GM19395 (cell line): ENCODE data around the gene MICALL2.
A peak's percentile ranks its signal among the peaks of the same experiment; 100 is the strongest.

ENCODE experiments used
- ATAC-seq: cut with Tn5 transposase; IDR thresholded peaks from one replicate; pipeline ENCODE4 v1.9.1; 2021; ENCODE audit warnings: mild to moderate bottlenecking, moderate library complexity; ENCODE audit not compliant: unreplicated experiment

The MICALL2 gene

DNA sequence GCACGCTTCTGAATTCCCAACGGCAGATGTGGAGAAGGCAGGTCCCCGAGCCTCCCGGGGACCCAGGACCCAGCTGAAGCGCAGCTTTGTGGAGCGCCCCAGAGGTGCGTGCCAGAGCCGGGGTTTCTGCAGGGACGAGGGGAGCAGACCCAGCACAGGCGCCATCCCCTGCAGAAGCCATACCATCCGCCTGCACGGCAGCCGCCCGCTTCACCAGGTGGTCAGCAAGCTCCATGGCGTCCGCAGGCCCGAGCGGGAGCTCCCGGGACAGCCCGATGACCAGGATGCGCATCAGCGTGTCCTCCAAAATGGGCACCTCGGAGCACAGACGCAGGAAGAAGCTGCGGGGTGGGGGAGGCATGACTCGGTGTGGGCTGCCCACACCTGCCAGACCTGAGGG, 34.3 kb upstream of the MICALL2 start:
- no peak for ATAC-seq

DNA sequence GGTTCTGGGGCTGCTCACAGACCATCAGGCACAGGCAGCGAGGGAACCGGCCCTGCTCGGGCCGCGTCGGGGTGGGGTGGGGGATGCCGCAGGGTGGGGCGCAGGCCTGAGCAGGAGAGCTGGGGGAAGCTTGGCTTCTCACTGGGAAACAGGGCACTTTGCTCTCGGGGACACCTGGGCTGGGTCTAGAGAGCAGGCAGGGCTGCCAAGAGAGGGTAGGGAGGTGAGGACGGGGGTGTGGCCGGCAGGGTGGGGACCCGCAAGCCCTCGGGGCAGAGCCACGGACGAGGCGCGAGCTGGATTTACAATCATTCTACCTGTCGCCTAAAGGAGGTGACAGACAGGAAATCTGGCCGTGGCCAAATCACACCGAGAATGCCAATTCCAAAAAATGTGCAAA, 33.9 kb upstream of the MICALL2 start:
- ATAC-seq, result no peak

DNA sequence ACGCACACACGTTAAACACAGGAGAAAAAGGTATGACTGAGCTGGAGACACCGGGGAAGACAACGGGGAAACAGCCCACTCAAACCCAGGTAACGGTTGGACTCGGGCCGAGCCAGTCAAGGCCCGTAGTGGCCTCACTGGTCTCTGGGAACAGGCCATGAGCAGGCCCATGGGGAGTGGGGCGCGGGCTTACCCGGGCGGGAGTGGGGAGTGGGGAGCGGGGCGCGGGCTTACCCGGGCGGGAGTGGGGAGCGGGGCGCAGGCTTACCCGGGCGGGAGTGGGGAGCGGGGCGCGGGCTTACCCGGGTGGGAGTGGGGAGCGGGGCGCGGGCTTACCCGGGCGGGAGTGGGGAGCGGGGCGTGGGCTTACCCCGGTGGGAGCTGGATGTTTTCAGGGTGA, 33.4 kb upstream of the MICALL2 start:
- ATAC-seq, result no peak

DNA sequence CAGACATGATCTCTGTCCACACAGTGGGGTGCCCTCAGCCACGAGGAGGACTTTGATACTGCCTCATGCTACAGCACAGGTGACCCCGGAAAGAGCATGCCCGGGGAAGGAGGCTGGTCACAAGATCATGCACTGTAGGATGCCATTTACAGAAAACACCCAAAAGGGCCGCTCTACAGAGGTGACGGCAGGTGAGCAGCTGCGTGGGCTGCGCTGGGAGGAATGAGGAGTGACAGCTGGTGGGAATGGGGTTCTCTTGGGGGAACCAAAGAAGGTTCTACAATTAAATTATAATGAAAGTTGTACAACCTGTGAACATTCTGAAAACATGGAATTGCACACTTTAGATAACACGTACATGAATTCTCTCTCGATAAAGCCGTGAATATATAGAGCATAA, 33.0 kb upstream of the MICALL2 start:
- no peak for ATAC-seq

DNA sequence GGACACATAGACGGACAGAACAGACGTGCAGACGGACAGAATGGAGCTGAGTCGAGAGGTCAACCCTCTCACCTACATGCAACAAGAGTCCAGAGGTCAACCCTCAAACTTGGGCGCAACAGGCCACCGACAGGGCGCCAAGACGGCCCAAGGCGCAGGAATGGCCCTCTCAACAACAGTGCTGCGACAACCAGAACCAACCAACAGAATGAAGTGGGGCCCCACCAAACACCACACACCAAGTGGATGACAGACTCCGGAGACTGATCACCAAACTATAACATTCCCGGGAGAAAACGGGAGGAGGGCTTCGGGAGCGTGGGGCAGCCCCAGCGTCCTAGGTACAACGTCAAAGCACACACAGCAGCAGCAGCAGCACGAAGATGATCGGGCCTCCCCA, 31.6 kb upstream of the MICALL2 start:
- ATAC-seq, result no peak

DNA sequence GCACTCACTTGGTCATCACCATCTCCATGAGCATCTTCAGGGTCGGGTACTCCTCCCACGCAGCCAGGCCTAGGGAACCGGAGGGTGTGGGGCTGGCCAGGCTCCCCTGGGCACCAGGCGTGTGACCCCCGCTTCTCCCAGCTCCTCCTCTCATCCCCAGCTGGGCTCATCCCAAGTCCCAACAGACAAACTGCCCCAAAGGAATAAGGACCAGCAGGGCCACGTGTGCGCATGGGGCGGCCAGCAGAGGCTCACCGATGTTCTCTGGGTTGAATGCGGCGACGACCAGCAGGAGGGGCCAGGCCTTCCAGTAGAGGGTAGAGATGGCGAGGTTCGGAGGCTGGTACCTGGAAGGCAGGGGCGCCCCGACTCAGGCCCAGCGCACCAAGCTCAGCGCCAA, 30.1 kb upstream of the MICALL2 start:
- no peak for ATAC-seq

DNA sequence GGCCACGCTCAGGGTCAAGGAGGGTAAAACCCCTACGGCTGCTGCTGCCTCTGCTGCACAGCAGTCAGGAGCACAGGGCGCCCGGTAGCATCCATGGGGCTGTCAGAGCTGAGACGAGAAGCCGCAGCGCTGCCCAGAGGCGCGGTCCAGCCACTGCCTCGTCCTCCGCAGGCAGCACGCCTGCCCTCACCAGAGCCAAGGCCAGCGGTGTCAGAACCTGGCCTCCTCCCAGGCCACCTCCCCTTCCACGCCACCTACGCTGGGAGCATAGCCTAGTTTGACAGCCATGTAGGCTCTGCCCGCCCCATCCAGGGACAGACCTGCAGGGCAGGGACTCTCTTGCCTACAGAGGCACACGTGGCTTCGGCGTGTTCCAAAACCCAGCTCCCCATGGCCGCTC, 28.7 kb upstream of the MICALL2 start:
- ATAC-seq, result no peak

DNA sequence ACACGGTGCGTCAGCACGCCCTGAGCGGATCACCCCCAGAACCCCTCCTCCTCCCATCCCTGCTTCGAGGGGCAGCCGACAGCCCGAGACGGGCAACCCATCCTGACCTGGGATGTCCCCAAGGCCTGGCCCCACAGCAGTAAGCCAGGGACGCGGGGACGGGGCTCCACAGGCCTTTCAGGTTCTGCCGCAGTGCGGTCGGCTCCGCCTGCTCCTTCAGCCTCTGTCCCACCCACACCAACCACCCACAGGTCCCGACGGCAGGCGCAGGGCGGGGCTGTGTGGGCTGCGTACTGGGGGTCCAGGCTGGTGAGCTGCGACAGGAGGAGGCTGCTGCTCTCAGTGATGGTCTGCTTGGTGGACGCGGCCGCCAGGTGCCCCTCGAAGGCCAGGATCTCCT, 28.2 kb upstream of the MICALL2 start:
- ATAC-seq, result no peak

DNA sequence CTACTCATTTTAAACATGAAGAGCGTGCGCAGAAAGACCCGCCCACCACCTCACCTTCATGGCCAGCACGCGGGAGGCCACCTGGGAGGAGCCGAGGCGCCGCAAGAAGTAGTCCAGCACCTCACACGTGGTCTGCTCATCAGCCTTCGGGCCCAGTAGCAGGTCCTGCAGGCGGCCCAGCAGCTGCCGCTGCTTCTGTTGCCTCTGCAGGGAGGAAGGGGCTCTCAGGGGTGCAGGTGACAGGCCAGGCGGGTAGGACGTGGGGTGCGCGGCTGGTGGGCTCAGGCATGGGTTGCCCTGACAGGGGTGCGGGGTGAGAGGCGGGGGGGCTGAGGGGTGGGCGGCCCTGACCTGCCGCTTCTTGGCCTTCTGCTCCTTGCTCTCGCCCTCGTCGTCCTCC, 27.3 kb upstream of the MICALL2 start:
- ATAC-seq, result no peak

DNA sequence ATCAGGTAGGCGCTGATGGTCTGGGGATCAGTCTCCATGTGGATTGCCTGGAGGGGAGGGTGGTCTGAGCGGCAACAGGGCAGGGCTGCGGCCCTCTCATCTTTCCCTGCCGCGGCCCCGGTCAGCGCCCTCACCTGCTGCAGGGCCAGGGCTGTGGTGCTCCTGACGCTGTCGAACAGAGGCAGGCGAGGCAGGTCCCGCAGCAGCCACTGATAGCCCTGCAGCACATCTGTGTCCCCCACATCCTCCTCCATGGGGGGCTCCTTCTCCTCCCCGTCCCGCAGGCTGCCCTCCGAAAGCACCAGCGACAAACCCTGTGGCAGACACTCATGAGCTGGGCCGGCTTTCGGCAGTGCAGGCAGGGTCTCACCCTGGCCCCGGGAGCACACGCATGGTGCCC, 25.9 kb upstream of the MICALL2 start:
- no peak for ATAC-seq

DNA sequence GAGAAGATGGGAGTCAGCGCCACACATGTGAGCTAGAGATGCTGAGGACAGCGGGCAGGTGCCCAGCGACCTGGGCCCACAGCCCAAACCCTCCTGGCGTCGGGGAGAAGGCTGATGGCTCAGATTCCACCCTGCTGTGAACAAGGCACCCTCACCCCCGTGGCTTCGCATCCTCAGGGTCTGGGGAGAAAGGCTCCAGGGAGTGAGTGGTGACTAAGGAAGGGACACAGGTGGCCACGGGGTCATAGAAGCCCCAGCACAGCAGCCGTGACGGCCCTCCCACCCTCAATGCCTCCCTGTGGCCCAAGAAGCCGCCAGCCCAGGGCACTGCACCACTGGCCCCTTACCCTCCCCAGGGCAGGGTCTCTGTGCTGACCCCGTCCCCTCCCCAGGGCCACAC, 25.3 kb upstream of the MICALL2 start:
- no peak for ATAC-seq

DNA sequence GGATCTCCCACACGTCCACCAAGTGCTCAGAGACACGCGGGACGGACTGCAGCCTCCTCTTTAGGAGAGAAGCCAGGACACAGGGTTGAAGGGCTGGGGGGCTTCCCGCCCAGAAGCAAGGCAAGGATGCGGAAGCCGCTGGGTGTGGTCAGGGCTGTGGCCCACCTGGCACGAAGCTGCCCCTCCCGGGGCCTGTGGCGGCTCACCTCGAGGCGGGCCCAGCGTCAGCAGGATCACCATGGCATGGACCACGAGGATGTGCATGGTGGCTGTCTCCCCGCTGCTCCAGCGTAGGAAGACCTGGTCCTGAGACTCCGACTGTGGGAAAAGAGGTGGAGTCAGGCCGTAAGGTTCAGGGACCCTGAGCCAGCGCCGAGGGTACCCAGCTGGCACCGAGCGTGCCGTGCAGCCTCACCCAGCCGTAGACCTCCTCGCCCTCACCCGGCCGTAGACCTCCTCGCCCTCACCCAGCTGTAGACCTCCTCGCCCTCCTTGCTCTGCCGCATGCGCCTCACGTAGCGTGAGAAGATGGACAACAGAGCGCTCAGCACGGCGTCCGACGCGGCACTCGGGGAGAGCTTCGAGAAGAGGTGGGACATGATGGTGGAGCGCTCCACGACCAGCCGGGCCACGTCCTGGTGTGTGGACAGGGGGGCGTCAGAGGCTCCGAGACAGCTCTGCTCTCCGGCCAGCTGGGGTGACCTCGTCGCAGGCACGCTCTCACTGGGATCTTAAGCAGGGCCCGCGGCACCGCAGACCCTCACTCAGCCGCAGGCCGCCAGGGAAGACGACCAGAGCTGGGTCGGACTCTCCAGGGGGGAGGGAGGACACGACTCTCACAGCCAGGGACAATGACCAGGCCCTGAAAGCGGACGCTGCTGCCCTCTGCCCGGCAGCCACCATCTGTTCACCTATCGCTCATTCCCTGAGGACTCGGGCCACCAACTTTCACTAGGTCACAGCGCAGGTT, 24.6 kb upstream of the MICALL2 start:
- no peak for ATAC-seq

DNA sequence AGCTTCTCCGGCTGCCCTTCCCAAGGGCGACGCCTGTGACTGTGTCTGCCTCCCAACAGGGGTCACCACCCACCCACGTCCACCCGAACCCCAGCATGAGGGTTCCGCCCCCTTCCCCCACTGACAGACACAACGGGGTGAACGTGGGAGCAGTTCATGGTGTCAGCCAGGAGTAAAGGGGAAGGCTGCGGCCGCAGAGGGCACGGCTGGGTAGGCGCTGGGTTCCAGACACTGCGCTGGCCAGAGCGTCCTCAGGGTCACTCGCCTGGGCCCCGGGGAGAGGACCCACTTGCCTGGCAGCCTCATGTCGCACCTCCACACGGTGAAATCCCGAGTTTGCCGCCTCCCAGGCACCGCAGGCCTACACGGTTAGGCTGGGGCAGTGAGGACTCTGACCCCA, 23.8 kb upstream of the MICALL2 start:
- ATAC-seq, result no peak

DNA sequence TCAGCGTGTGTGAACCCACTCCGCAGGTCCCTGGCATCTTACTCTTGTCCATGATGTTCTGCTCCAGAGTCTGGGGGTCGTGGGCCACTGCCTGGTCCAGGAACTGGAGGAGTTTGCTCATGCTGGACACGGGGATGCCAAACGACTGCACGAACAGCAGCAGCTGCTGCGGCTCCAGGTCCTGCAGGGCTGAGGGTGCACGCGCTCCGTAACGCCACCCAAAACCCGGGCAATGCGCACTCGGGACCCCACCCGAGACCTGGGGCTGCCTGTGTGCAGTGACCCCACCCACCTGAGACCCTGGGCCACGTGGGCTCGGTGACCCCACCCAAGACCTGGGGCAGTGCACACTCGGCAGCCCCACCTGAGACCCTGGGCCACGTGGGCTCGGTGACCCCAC, 22.0 kb upstream of the MICALL2 start:
- ATAC-seq, result no peak

DNA sequence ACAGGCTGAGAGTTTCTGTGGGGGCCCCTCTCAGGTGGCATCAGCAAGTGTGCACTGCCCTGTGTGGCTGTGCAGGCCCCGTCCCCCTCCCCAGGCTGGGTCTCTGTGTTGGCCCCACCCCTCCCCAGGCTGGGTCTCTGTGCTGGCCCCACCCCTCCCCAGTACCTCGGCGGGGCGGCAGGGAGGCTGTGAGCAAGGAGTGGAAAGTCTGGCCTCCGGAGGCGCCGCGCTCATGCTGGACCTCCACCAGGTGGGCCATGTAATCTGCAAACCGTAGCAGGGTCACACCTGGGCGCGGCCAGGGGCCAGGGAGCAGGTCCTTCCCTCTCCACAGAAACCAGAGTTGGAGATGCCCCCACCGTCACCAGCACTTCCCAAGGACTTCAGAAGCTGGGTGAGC, 21.4 kb upstream of the MICALL2 start:
- no peak for ATAC-seq

DNA sequence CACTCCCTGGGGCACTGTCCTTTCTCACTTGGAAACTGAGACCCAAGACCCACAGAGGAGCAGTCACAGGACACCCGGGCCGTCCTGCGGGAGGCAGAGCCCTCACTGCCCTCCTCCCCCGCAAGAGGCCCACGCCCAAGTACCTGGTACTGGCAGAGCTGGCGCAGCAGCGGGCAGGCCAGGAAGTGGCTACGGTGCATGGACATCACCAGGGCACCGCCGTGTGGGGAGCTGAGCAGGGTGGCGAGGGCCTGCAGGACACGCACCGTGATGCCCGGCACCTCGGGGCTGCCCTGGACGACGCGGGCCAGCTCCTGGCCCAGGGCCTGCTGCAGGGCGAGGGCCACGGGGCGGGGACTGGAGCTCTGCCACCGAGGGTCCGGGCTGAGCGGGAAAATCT, 20.0 kb upstream of the MICALL2 start:
- no peak for ATAC-seq

DNA sequence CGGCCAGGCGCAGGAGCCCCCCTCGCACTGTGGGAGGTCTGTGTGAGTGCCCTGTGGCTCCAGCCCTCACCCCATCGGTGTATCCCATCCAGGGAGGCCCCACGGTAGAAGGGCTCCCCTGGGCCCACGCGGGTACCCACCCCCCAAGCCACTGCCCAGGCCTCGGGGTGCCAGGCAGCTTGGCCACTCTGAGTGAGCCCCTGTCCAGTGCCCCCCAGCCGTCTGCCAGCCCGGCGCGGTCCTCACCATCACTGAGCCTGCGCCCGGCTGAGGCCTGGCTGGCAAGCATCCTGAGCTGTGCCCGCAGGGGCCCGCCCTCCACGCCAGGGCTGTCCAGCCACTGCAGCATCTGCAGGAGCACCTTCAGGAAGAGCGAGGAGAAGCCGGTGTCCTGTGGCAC, 19.2 kb upstream of the MICALL2 start:
- no peak for ATAC-seq

DNA sequence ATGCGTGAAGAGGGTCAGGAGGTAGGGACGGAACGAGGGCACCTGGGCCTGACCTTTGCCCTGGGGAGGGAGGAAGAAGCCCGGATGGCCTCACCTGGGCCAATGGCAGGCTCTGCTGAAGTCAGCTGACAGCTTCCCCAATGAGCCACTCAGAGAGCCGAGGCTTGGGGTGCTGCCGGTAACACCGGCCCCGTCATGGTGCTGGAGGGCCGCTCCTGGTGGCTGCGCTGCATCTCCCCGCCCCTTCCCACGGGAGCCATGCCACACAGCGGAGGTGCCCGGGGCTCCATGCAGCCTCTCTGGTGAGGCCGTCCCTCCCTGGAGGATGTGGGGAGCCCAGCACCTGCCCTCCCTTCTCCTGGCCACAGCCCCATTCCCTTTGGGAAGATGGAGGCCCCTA, 17.6 kb upstream of the MICALL2 start:
- ATAC-seq, result no peak

DNA sequence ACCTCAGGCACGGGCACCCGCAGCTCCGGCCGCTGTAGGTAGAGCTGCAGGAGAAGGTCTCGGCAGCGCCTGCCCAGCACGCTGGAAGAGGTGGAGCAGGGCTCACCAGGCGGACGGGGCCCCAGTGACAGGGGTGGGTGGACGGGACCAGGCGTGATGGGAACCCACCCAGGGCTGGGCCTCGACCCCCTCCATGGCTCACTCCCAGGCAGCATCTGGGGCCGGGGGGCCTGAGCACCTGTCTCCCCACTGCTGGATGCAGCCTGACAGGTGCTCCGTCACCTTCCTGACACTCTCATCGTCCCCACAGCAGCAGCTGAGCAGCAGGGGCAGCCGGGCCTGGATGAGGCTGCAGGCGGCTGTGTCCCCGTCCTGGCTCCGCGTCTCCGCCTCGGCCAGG, 16.7 kb upstream of the MICALL2 start:
- no peak for ATAC-seq

DNA sequence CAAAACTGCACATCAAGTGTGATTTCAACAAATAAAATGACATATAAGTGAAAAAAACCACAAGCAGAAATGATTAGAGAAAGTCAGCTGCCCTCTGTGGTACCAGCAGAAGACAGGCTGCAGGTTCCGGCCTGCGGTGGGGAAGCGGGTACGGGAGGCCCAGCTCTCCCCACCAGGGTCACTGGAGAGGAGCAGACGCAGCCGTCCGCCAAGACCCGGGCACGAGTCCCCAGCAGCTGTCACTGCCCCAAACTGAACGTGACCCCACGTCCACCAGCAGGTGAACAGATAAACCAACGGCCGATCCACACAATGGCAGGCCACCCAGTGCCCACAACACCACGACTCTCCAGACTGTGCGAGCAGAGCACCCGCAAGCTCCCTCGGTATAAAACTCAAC, 16.1 kb upstream of the MICALL2 start:
- ATAC-seq, result no peak

DNA sequence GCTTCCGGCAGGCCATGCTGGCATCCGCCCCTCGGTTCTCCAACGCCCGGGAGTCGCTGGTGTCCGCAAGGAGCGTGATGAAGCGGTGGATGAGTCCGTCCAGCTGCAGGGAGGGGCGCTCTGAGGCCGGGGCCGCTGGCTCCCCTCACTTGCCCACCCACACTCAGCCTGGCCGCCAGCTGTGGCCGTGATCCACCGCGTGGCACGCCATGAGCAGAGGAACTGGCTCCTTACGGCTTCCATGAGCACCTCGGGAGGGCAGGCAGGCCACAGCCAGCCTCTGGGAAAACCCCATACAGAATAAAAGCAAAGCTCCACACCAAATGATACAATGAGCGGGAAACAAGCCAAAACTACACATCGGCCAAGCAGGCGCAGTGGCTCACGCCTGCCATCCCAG, 15.5 kb upstream of the MICALL2 start:
- no peak for ATAC-seq

DNA sequence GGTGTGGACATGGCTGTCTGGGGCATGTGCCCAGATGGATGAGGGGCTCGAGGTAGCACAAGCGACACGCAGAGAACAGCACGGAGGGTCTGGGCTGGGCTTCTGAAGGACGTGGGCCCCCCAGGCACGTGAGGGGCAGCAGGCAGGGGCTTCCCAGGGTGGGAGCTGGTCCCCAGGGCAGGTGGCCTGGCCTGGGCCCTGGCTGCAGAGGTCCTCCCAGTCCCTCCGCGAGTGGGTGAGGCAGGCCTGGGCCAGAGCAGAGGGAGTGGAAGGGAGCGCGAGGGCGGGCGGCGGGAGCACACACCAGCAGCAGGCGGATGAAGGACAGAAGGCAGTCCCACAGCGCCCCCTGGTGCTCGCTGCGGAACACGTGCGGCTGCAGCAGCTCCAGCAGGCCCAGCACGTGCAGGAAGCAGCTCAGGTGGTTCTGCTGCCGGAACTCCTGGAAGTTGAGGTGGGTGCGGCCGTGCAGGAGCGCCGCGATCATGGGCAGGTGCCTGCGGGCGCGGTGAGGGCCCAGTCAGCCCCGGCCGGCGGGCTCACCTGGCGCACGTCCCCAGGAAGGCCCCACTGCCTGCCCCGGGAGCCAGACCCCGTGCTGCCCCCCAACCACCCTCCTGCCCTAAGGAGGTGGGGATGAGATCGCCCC, 14.7 kb upstream of the MICALL2 start:
- peak; percentile 65 for ATAC-seq

DNA sequence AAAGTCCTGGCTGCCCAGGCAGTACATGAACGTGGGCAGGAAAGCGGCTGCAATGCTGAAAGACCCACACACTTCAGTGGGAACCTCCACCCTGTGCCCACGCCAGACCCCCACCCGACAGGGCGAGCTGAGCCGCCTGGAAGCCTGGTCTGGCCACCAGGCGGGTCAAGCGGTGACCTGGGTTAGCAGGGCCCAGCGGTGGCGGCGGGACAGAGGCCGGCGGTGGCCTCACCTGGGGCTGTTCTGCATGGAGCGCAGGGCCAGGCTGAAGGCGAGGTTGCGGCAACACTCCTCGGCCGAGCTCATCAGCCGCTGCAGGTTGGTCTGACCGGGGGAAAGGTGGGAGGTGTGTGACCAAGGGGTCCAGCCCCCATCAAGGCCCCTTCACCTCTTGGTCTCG, 11.6 kb upstream of the MICALL2 start:
- no peak for ATAC-seq
